Ascending aorta (tissue), 2 donors: ENCODE data around the gene CYTH1. TPM values are rescaled to one million over a fixed set of nuclear protein-coding genes. Genes with fewer than 3 reads are reported as not detected.

ENCODE experiments used
- DNase-seq, 2 donors: peaks; one replicate each; pipeline ENCODE4 v3.0.0-alpha.2; 2019; ENCODE audit warnings: low spot score in 2 of 2
- H3K27ac ChIP-seq, 2 donors: fragments of 200-600 bp; sonication (generic); one replicate each; pipeline ENCODE4 v1.5.1; 2016 to 2017; ENCODE audit warnings: mild to moderate bottlenecking in 1 of 2
- H3K27me3 ChIP-seq: fragments of 200-600 bp; sonication (generic); one replicate; pipeline ENCODE4 v1.5.1; 2017
- H3K36me3 ChIP-seq, 2 donors: fragments of 200-600 bp; sonication (generic); one replicate each; pipeline ENCODE4 v1.5.1; 2016
- H3K4me1 ChIP-seq, 2 donors: fragments of 200-600 bp; sonication (generic); one replicate each; pipeline ENCODE4 v1.5.1; 2016 to 2017; ENCODE audit warnings: mild to moderate bottlenecking in 1 of 2
- H3K4me3 ChIP-seq, 2 donors: fragments of 200-600 bp; sonication (generic); one replicate each; pipeline ENCODE4 v1.5.1; 2016 to 2017; ENCODE audit warnings: mild to moderate bottlenecking in 1 of 2
- H3K9me3 ChIP-seq, 2 donors: fragments of 200-600 bp; sonication (generic); one replicate each; pipeline ENCODE4 v1.5.1; 2016
- intact Hi-C: fragments of 100-400 bp; cut with DNase I; formaldehyde crosslinking; loops from one replicate; pipeline ENCODE4 v1.15.1; 2023
- total RNA-seq: library from RNA; depleted of rRNA; stranded (reverse); fragments of >200 nt; gene quantifications from one replicate; pipeline ENCODE4 v1.1.0, GENCODE V29; 2016
- TF ChIP-seq, protein P1 (sequence below), 3 experiments: fragments of 200-600 bp in 2 of 3; fragments of 450-650 bp in 1 of 3; sonication (generic) in 2 of 3; IDR thresholded peaks; one replicate each; pipeline ENCODE4 v1.5.1; 2016 to 2019; ENCODE audit warnings: antibody characterized with exemption in 3 of 3, mild to moderate bottlenecking in 1 of 3, moderate library complexity in 1 of 3

Gene CYTH1
- total RNA-seq, 1 donor from 2014 or later: 46.5 TPM

DNA sequence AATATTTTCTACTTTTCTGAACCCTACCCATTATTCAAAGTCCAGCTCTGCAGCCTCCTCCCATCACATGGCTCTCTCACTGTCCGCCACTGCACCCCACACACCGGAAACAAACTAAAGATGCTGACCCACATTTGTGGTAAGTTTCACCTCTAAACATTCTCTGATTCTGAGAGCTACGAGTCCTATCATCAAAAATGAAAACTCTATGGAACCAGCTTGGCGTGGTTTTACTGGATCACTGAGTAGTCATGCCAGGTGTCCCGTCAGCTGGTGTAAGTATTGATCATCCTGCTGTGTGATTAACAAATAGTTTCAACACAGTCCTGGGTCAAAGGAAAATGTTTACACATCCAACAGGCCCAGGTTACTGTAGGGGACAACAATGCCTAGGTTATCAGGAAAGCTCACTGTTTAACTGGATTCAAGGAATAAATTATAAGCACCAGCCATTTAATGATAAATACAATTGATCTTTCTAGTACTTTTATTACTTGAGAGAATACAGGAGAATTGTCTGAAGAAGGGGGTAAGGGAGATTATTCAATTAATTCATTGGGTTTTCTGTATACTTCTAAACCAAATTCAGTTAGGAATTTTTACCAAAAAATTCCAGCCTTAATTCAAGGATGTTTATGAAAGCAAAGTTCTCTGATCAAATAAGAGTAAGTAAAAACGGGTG is 33.9 kb downstream of the CYTH1 start:
- H3K36me3 ChIP-seq: peaks cover 0 to 6% of the 10 kb centered on the region in 2 donors
- H3K27ac ChIP-seq: peak overlapping the region; percentile 11 to 16
- intact Hi-C loops: no loop called here
- H3K9me3 ChIP-seq: no peaks in the 10 kb centered on the region
- peaks cover 0 to 2% of the 10 kb centered on the region in 2 donors for H3K4me1 ChIP-seq
- H3K4me3 ChIP-seq: no peak overlapping the region
- no peak for DNase-seq
- no peaks in the 10 kb centered on the region for H3K27me3 ChIP-seq
- TF ChIP-seq, protein P1, sequence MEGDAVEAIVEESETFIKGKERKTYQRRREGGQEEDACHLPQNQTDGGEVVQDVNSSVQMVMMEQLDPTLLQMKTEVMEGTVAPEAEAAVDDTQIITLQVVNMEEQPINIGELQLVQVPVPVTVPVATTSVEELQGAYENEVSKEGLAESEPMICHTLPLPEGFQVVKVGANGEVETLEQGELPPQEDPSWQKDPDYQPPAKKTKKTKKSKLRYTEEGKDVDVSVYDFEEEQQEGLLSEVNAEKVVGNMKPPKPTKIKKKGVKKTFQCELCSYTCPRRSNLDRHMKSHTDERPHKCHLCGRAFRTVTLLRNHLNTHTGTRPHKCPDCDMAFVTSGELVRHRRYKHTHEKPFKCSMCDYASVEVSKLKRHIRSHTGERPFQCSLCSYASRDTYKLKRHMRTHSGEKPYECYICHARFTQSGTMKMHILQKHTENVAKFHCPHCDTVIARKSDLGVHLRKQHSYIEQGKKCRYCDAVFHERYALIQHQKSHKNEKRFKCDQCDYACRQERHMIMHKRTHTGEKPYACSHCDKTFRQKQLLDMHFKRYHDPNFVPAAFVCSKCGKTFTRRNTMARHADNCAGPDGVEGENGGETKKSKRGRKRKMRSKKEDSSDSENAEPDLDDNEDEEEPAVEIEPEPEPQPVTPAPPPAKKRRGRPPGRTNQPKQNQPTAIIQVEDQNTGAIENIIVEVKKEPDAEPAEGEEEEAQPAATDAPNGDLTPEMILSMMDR (IDR thresholded peaks at IDR 0.05): no peak

DNA sequence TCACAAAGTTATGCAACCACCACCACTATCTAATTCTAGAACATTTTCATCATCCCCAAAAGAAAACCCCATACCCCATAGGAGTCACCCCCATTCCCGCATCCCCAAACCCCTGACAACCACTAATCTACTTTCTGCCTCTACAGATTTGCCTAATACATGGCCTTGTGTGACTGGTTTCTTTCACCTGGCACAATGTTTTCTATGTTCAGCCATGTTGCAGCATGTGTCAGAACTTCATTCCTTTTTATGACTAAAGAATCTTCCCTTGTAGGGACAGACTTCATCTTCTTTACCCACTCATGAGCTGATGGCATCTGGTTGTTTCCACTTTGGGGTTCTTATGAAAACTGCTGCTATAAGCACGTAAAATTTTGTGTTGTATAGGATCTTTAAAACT is 34.6 kb downstream of the CYTH1 start:
- Histone ChIP-seq H3K4me1 (peaks cover 0 to 2% of the 10 kb centered on the region in 2 donors), H3K36me3 (peaks cover 0 to 6% of the 10 kb centered on the region in 2 donors), H3K27me3 (no peaks in the 10 kb centered on the region), H3K27ac (peak overlapping the region; percentile 16 to 32), H3K4me3 (no peak overlapping the region), H3K9me3 (no peaks in the 10 kb centered on the region)
- TF ChIP-seq, protein P1 (IDR thresholded peaks at IDR 0.05): no peak
- intact Hi-C loops: no loop called here
- no peak for DNase-seq

DNA sequence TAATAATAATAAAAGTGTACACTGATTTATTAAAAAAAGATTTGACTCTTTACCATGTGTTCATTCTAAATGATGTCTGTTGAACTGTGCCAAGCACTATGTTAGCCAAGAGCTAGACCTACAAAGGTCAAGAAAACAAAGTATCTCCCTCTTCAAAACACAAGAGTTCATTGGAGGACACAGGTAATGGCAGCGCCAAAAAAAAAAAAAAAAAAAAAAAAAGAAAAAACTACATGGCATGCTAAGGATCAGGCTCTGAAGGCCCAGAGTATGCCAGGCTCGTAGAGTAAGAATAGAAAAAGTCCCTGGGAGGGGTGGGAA is 35.2 kb downstream of the CYTH1 start:
- intact Hi-C loops: no loop called here
- no peaks in the 10 kb centered on the region for H3K9me3 ChIP-seq
- H3K27ac ChIP-seq: peak overlapping the region in 1 of 2 donors; percentile 32
- DNase-seq: no peak
- peaks cover 0 to 6% of the 10 kb centered on the region in 2 donors for H3K36me3 ChIP-seq
- TF ChIP-seq, protein P1 (IDR thresholded peaks at IDR 0.05): no peak
- no peaks in the 10 kb centered on the region for H3K27me3 ChIP-seq
- peaks cover 0 to 2% of the 10 kb centered on the region in 2 donors for H3K4me1 ChIP-seq
- no peak overlapping the region for H3K4me3 ChIP-seq

DNA sequence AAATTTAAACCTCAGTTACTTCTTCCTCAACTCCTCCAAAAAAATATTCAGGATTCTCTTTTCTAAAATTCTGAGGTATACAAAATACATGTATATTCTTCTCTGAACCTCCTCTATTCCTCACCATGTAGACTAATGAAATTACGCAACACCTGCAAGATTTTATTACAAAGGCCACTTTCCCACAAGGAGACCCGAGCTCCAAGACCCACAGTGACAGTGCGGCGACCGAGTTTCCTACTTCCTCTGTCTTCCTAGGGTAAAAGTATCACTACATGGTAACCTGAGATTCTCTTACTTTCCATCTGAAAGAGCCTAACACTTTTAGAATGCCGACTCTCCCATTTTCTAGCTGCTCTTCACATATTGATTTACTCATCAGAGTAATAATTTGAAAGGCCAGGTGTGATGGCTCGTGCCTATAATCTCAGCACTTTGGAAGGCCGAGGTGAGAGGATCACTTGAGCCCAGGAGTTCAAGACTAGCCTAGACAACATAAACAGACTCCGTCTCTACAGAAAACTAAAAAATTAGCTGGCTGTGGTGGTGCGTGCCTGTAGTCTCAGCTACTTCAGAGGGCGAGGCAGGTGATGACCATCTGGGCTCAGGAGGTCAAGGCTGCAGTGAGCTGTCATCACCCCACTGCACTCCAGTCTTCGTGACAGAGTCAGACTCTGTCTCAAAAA is 35.7 kb downstream of the CYTH1 start:
- peaks cover 0 to 2% of the 10 kb centered on the region in 2 donors for H3K4me1 ChIP-seq
- H3K36me3 ChIP-seq: peaks cover 0 to 6% of the 10 kb centered on the region in 2 donors
- H3K27ac ChIP-seq: no peak overlapping the region
- H3K4me3 ChIP-seq: no peak overlapping the region
- TF ChIP-seq, protein P1 (IDR thresholded peaks at IDR 0.05): no peak
- no peaks in the 10 kb centered on the region for H3K27me3 ChIP-seq
- intact Hi-C loops: no loop called here
- no peak for DNase-seq
- no peaks in the 10 kb centered on the region for H3K9me3 ChIP-seq

DNA sequence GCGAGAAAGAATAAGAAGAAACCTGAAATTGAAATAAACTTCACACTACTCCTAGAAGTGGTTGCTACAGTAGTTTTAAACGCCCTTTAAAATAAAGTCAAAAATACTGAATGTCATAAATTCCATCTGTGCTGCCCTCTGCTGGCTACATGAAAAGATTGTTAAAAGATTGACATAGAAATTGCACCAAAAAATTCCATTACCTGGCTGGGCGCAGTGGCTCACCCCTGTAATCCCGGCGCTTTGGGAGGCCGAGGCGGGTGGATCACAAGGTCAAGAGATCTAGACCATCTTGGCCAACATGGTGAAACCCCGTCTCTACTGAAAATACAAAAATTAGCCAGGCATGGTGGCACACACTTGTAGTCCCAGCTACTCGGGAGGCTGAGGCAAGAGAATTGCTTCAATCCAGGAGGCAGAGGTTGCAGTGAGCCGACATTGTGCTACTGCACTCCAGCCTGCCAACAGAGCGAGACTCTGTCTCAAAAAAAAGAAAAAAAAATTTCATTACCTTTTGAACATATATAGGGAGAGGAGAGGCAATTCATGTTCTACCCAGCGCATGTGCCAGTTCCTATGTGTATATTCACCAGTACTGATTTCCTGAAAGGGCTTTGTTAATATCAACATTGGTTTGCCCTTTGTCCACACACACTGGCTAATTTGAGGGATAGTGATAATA is 36.5 kb downstream of the CYTH1 start:
- Histone ChIP-seq H3K27me3 (no peaks in the 10 kb centered on the region), H3K36me3 (peaks cover 0 to 6% of the 10 kb centered on the region in 2 donors), H3K27ac (no peak overlapping the region), H3K4me1 (peaks cover 0 to 2% of the 10 kb centered on the region in 2 donors), H3K9me3 (no peaks in the 10 kb centered on the region), H3K4me3 (no peak overlapping the region)
- intact Hi-C loops: loop anchor here (2.0 kb wide), 1 partner anchor 249 kb away; no protein-coding TSS in a partner anchor
- DNase-seq: no peak
- TF ChIP-seq, protein P1 (IDR thresholded peaks at IDR 0.05): peak; percentile 44 to 63 (median 53)
